H1 (cell line): ENCODE data around the gene OASL.

Source experiments
- CEBPB ChIP-seq: IDR thresholded peaks from 2 replicates; pipeline ENCODE4 v1.6.1; 2012; ENCODE audit warnings: low read depth, low read length
- EP300 ChIP-seq, 2 experiments: IDR thresholded peaks; 1 replicate in 1 of 2; 2 replicates in 1 of 2; pipeline ENCODE4 v1.6.1; 2011 to 2012; ENCODE audit warnings: low read depth in 2 of 2, low read length in 2 of 2, mild to moderate bottlenecking in 2 of 2, borderline replicate concordance in 1 of 2, inconsistent platforms in 1 of 2, moderate library complexity in 1 of 2
- EZH2 ChIP-seq: fragments of 200-600 bp; sonication (generic); IDR thresholded peaks from 2 replicates; pipeline ENCODE4 v1.7.1; 2012; ENCODE audit warnings: low read depth, mild to moderate bottlenecking, moderate library complexity, low read length, inconsistent platforms; ENCODE audit not compliant: severe bottlenecking
- GTF2F1 ChIP-seq: IDR thresholded peaks from 2 replicates; pipeline ENCODE4 v1.6.1; 2012; ENCODE audit warnings: low read depth, low read length, improper control_type of control experiment, borderline replicate concordance
- JUND ChIP-seq: IDR thresholded peaks from 2 replicates; pipeline ENCODE4 v1.6.1; 2011; ENCODE audit warnings: mild to moderate bottlenecking, improper control_type of control experiment, low read length
- NRF1 ChIP-seq: IDR thresholded peaks from 2 replicates; pipeline ENCODE4 v1.6.1; 2011; ENCODE audit warnings: mild to moderate bottlenecking, low read depth, low read length, improper control_type of control experiment
- POLR2A ChIP-seq, 2 experiments: IDR thresholded peaks; 1 replicate in 1 of 2; 2 replicates in 1 of 2; pipeline ENCODE4 v1.6.1; 2011; ENCODE audit warnings: low read depth in 2 of 2, low read length in 2 of 2, mild to moderate bottlenecking in 2 of 2; ENCODE audit errors: control extremely low read depth in 1 of 2
- POLR2AphosphoS5 ChIP-seq: IDR thresholded peaks from 2 replicates; pipeline ENCODE4 v1.6.1; 2011; ENCODE audit warnings: low read depth, low read length
- RFX5 ChIP-seq: IDR thresholded peaks from 2 replicates; pipeline ENCODE4 v1.6.1; 2011; ENCODE audit warnings: low read depth, low read length, improper control_type of control experiment, borderline replicate concordance
- SP1 ChIP-seq: IDR thresholded peaks from 2 replicates; pipeline ENCODE4 v1.6.1; 2011; ENCODE audit warnings: low read depth, low read length
- TAF1 ChIP-seq: IDR thresholded peaks from 2 replicates; pipeline ENCODE4 v1.6.1; 2011; ENCODE audit warnings: mild to moderate bottlenecking, low read depth, low read length
- TF ChIP-seq, protein P1 (sequence below): IDR thresholded peaks from 2 replicates; pipeline ENCODE4 v1.6.1; 2012; ENCODE audit warnings: low read length, inconsistent platforms
- TF ChIP-seq, protein P2 (sequence below), 3 experiments: IDR thresholded peaks; 1 replicate in 2 of 3; 2 replicates in 1 of 3; pipeline versions ENCODE4 v1.5.1 to v1.6.1; 2011; ENCODE audit warnings: low read length in 3 of 3, mild to moderate bottlenecking in 3 of 3, inconsistent platforms in 2 of 3, low read depth in 1 of 3, moderate library complexity in 1 of 3; ENCODE audit not compliant: insufficient read depth in 1 of 3; ENCODE audit errors: control extremely low read depth in 1 of 3

GRCh38 chr12:121057794-121058193 is 18.7 kb upstream of the OASL start:
- TF ChIP-seq CEBPB (no peak), POLR2AphosphoS5 (no peak), NRF1 (no peak), TAF1 (no peak), EZH2 (no peak), SP1 (no peak), RFX5 (no peak), JUND (no peak), GTF2F1 (no peak), POLR2A (IDR thresholded peaks at IDR 0.05; ENCODE audit: control extremely low read depth in 1 of 2, low read depth in 2 of 2, low read length in 2 of 2) (no peak), EP300 (IDR thresholded peaks at IDR 0.05; ENCODE audit: borderline replicate concordance in 1 of 2, low read depth in 2 of 2, low read length in 2 of 2) (no peak)
- TF ChIP-seq, protein P1, sequence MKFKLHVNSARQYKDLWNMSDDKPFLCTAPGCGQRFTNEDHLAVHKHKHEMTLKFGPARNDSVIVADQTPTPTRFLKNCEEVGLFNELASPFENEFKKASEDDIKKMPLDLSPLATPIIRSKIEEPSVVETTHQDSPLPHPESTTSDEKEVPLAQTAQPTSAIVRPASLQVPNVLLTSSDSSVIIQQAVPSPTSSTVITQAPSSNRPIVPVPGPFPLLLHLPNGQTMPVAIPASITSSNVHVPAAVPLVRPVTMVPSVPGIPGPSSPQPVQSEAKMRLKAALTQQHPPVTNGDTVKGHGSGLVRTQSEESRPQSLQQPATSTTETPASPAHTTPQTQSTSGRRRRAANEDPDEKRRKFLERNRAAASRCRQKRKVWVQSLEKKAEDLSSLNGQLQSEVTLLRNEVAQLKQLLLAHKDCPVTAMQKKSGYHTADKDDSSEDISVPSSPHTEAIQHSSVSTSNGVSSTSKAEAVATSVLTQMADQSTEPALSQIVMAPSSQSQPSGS = no peak
- TF ChIP-seq, protein P2, sequence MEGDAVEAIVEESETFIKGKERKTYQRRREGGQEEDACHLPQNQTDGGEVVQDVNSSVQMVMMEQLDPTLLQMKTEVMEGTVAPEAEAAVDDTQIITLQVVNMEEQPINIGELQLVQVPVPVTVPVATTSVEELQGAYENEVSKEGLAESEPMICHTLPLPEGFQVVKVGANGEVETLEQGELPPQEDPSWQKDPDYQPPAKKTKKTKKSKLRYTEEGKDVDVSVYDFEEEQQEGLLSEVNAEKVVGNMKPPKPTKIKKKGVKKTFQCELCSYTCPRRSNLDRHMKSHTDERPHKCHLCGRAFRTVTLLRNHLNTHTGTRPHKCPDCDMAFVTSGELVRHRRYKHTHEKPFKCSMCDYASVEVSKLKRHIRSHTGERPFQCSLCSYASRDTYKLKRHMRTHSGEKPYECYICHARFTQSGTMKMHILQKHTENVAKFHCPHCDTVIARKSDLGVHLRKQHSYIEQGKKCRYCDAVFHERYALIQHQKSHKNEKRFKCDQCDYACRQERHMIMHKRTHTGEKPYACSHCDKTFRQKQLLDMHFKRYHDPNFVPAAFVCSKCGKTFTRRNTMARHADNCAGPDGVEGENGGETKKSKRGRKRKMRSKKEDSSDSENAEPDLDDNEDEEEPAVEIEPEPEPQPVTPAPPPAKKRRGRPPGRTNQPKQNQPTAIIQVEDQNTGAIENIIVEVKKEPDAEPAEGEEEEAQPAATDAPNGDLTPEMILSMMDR (IDR thresholded peaks at IDR 0.05; ENCODE audit: control extremely low read depth in 1 of 3, insufficient read depth in 1 of 3, low read depth in 1 of 3, low read length in 3 of 3) = no peak
